GM21737 (cell line): ENCODE data around the gene DNASE1L3.
"Not testable (repeated sequence)": the region's sequence is repeated elsewhere in the genome, so short reads cannot be mapped to it uniquely, and the experiment has no call there.

ENCODE experiments used
- ATAC-seq: cut with Tn5 transposase; IDR thresholded peaks from one replicate; pipeline ENCODE4 v1.9.1; 2021; ENCODE audit warnings: mild to moderate bottlenecking, moderate library complexity; ENCODE audit not compliant: unreplicated experiment

Gene DNASE1L3

DNA sequence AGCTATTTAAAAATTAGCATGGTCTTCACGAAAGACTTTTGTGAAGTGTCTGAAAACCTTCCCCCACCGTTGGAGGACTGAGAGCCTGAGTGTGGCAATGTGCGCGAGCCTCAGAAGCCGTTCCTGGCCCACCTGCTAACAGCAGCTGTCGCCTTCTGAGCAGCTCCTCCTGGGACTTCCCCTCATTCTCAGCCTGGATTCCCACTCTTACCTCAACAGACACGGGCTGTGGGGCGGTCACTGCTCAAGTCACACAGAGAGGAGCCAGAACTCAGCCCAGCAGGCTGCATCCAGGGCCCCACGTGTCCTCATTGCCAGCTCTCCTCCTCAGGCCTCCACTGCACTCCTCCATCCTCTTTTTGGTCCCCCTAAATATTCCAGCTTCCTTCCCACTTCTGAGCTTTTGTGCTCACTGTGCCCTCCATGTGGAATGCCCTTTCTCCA lies 7.8 kb downstream of the DNASE1L3 start:
- peak; percentile 70 for ATAC-seq

DNA sequence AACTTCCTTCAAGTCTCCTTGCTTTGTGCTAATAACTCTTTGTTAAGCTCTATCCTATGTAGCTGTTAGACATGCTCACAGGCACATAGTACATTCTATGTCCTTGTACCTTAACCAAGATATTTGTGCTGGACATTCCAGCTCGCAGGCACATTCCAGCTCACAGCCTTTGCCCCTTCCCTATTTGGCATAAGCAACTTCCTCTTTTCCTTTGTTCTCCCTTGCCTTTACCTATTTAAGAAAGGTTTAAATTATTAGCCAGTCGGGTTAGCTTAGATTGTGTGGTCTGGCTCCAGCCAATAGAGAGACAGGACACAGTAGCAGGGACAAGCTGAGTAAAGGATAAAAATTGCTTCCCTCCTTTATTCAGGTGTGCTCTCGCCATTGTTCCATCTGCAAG lies 9.3 kb downstream of the DNASE1L3 start:
- ATAC-seq = not testable (repeated sequence)

GRCh38 chr3:58200846-58201355 lies 9.9 kb downstream of the DNASE1L3 start:
- ATAC-seq = no peak

DNA sequence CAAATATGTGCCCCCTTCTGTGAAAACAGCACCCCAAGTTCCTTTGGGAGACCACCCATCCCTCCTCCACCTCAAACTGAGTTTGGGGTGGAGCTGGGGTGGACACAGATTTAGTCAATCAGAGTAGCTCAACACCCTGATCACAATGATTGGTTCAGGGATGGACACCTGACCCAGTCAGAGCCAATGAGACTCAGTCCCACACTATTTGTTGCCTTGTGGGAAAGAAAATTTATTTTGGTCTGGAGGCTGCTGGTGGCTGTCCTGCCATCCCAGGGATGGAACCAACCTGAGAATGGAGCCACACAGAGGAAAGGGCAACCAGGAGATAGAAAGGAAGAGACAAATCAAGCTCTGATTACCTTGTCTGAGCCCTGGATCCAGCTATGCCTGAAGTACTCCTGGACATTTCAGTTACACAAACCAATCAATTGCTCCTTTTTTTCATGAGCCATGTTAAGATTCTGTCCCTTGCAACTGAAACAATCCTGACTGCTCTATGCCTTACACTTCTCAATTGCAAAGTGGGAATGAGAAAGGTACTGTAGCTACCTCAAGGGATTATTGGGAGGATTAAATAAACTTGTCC lies 10.6 kb downstream of the DNASE1L3 start:
- no peak for ATAC-seq

DNA sequence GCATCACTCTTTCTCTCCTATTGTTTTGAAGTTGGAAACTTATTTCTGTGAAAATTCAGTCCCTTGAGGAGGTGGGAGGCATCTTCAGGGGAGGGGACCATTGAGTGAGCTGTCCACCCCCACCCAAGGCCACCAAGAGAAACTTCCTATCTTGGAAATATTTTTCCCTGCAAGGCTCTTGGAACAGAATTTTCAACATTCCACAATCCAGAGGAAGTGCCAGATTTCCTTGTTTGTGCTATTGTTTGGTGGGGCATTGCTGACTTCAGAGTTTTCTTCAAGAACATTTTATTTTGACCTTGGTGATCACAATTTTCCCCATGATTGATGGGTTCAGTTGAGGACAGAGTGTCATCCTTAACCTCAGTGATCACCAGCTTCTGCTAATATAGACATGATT lies 12.0 kb downstream of the DNASE1L3 start:
- ATAC-seq = no peak

DNA sequence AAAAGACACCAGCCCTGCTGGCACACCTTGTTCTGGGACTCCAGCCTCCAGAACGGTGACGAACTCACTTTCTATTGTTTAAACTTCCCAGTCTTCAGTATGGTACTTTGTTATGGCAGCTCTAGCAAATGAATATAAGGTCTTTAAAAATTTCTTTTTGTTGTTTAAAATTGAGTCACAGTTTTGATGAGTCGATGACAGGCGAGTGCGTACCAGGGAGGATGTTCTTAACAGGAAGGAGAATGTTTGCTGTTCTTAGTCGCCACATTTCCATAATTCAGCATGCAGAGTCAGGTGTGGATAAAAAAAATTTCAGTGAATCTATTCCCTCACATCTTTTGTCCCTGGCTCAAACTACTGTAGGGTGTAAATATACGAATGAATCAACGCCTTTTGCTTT lies 12.4 kb downstream of the DNASE1L3 start:
- ATAC-seq = no peak

GRCh38 chr3:58197588-58197987 lies 13.2 kb downstream of the DNASE1L3 start:
- ATAC-seq = no peak

GRCh38 chr3:58193682-58194407 lies 16.9 kb downstream of the DNASE1L3 start:
- no peak for ATAC-seq

DNA sequence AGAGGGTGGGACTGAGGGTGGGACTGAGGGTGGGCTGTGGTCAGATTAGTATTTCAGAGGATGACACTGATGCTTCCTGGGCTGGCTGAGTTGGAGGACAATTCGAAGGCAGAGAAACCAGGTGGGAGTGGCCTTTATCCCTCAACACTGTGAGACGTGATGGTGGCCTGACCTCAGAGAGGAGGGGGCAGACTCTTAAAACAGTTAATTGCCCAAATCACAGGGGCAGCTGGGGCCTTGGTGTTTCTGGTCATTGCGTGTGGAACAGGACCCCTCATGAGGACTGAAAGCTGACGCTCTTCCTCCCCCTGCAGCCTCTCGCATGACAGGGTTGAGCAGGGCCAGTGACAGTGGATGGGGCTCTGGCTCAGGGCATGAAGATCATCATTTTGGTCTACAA lies 18.7 kb downstream of the DNASE1L3 start:
- no peak for ATAC-seq

DNA sequence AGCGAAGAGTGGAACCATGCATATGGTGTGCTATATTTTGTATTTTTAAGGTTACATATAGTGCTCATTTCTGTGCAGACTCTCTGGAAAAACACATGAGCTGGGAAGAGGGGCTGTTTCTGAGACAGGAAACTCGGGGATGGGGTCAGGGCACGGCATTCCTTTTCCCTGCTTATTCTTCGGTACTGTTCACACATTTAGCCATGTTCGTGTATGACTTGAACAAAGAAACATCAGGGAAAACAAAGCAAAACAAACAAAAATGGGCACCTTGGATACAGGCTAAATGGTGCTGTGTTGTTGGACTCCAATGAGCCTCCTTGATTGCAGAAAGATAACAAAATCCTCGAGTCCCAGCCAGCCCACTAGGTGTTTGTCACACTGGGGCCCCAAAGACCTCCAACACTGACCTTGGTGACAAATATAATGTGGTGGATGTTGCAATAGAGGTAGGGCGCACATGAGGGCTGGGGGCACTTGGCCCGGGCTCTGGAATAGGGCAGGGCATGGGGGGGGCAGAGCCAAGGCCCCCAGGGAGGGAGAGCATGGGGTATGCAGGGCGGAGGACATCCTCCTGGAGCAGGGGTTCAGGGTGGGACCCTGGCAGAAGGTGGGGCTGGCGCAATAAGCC lies 19.3 kb downstream of the DNASE1L3 start:
- ATAC-seq = no peak

- no peak for ATAC-seq
These were observed 19.9 kb downstream of the DNASE1L3 start for GRCh38 chr3:58190882-58191281.

DNA sequence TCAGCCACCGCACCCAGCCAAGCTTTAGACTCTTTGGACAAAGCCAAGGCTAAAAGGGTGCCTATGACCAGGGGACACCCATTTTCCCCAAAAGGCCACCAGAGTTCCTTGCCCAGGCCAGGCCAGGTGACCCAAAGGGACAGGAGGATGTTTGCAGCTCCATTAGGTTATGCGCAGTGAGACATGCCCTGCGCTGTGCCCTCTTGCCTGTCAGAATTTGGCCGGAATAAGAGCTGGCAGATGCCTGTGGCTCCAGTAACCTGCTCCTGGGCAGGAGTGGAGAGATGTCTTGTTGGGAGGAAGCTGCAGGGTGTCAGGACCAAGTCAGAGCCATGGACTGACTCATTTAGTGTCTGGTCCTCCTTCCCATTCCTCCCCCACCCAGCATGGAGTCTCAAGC lies 20.5 kb downstream of the DNASE1L3 start:
- ATAC-seq = no peak

DNA sequence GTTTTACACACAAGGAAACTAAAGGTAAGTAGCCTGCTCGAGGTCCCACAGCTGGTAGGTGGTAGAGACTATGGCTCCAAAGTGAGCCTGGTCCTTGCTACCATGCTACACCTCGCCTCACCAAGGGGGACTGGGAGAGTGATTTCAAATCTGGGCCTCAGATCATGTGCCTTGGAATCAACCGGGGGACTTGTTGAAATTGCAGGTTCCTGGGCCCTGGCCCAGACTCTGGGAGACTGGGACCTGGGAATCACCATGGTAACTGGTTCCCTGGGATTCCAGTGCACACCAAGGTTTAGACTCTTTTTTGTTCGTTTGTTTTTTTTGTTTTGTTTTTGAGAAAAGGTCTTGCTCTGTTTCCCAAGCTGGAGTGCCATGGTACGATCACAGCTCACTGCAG lies 21.1 kb downstream of the DNASE1L3 start:
- ATAC-seq = no peak

DNA sequence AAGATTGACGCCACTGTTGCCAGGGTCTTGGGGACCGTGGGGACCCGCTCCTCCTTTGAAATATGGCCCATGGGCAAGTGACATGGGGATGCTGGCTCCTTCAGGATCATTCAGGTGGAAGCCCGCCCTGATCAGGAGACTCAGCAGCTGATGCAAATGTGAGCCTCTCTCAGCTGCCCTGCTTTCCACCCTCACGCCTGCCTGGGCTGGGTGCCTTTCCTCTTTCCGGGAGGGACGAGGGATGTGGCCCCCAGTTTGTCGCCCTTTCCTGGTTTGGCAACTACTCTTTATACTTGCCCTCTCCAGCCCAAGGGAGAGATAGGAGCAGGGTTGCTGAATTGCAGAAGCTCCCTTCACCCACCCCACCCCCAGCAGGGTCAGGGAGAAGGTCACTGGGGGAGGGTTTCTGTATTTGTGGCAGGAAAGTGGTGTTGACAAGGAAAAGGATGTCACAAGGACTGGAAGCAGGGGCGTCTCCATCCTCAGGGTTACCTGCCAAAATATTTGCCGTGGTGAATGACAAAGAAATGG lies 21.8 kb downstream of the DNASE1L3 start:
- no peak for ATAC-seq

DNA sequence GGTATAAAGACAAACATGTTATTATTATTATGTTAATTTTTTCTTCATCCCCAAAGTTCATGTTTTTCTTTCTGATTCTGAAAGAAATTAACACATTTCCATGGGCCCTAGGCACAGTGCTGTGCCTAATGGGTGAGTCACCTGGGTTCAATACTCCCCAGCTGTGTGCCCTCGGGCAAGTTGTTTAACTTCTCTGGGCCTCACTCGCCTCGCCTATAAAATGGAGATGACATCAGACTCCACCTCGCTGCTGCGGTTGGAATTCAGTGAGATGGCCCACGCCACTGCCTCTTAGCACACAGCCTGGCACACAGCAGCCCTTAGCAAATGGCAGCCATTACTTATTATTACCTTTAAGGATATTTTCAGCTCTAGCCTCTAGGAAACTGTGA lies 22.6 kb downstream of the DNASE1L3 start:
- ATAC-seq = no peak

DNA sequence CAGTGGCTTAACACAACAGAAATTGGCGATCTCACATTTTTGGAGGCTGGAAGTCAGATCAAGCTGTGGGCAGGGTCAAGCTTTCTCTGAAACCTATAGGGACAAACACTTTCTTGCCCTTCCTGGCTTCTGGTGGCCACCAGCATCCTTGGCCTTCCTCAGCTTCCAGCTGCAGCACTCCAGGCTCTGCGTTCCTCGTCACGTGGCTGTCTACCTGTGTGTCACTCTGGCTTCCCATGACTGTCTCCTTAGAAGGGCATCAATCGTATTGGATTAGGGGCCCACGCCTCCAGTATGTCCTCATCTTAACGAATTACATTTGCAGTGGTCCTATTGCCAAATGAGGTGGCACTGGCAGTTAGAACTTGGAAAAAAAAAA lies 25.8 kb downstream of the DNASE1L3 start:
- no peak for ATAC-seq

DNA sequence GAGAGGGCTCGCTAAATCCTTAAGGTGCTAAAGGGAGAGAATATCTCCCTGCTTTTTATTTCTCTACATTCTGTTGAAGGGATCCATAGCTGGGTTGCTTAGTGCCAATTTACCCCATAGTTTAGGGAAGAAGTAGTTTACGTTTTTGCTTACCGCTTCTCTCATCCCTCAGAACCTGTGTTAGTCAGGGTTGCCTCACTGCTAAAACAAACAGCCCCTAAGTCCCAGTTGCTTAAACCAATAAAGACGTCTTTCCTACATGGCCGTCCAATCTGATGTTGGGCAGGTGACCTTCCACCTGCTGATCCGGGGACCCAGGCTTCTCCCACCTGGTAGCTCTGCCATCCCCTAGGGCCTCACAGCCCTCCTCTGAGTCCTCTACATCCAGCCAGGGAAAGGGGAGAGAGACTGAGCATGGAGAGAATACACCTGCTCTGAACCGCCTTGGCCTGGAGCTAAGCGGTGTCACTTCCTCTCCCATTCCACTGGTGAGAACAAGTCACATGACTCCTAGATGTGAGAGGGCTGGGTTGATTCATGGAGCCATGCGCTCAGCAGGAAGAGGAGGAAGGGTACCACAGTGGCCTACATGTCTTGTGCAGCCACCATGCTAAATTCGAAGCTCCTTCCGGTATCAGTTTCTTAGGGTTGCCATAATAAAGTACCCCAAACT lies 26.3 kb downstream of the DNASE1L3 start:
- ATAC-seq = no peak

GRCh38 chr3:58183891-58184290 lies 26.9 kb downstream of the DNASE1L3 start:
- no peak for ATAC-seq

DNA sequence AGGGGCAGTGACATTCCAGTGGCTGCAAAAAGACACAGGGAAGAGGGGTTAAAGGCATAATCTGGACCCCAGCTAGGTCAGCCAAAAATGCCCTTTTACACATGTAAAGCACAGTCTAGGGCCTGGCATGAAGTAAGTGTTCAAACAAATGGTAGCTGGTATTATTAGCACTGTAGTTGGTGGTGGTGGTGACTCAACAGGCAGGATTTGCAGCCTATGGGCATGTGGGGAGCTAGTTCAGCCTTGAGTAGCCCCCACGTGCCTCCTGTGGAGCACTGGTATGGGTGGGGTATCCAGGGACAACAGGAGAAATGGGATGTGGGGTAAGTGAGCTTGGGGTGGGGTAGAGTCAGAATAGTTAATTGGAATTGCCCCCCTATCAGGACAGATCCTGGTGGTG lies 27.6 kb downstream of the DNASE1L3 start:
- ATAC-seq = no peak

DNA sequence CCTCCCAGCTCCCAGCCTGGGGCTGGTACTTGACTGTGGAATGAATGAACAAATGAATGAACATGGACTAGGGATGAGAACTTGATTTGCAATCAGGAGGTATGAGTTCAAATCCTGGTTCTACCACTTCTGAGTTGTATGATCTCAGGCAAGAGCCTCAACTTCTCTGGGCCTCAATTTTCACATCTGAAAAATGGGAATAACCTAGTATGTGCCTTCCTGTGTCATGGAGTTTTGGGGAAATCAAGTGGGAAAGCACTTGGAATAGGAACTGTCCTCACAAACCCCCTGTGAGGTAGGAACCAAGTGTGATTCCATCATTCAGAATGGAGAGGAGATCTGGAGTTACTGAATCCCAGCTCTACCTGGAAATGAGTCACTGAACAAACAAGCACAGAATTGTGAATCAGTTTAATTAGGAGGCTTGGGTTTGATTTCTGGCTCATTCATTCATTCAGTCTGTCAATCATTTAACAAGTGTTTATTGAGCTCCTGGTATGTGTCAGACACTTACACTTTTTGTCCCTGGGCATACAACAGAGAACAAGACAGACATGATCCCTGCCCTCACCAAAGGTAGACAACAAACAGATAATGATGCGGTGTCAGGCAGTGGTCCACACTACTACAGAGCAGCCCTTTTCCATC lies 29.7 kb downstream of the DNASE1L3 start:
- no peak for ATAC-seq
